DMS153 treated with DMSO at 0.1 percent for 48 hours (cell line): ENCODE measurements around the gene ABI3BP.

Experiments used
- DNase-seq: peaks from one replicate; lab custom pipeline; 2025; ENCODE audit not compliant: unreplicated experiment; lab: John Stamatoyannopoulos, UW

ABI3BP gene

GRCh38 chr3:100891827-100892226 is 101.4 kb downstream of the ABI3BP start:
- DNase-seq = no peak

- DNase-seq = no peak
These were observed 102.2 kb downstream of the ABI3BP start for GRCh38 chr3:100891033-100891432.

- no peak for DNase-seq
These were observed 104.3 kb downstream of the ABI3BP start for GRCh38 chr3:100888881-100889280.

- DNase-seq = no peak
These were observed 110.6 kb downstream of the ABI3BP start for GRCh38 chr3:100882571-100882984.

- DNase-seq = no peak
These were observed 112.4 kb downstream of the ABI3BP start for GRCh38 chr3:100880845-100881244.

GRCh38 chr3:100880072-100880471 is 113.1 kb downstream of the ABI3BP start:
- no peak for DNase-seq

- DNase-seq = no peak
These were observed 113.9 kb downstream of the ABI3BP start for GRCh38 chr3:100879195-100879810.

GRCh38 chr3:100877286-100877685 is 115.9 kb downstream of the ABI3BP start:
- no peak for DNase-seq

GRCh38 chr3:100875239-100875638 is 118.0 kb downstream of the ABI3BP start:
- DNase-seq = peak; percentile 14

GRCh38 chr3:100873611-100874010 is 119.6 kb downstream of the ABI3BP start:
- DNase-seq = no peak

GRCh38 chr3:100871306-100871705 is 121.9 kb downstream of the ABI3BP start:
- no peak for DNase-seq

GRCh38 chr3:100869787-100870186 is 123.4 kb downstream of the ABI3BP start:
- no peak for DNase-seq

GRCh38 chr3:100868894-100869293 is 124.3 kb downstream of the ABI3BP start:
- no peak for DNase-seq

- no peak for DNase-seq
These were observed 125.1 kb downstream of the ABI3BP start for GRCh38 chr3:100868096-100868495.

GRCh38 chr3:100865442-100865841 is 127.8 kb downstream of the ABI3BP start:
- DNase-seq = no peak

- no peak for DNase-seq
These were observed 128.6 kb downstream of the ABI3BP start for GRCh38 chr3:100864471-100865250.

- no peak for DNase-seq
These were observed 135.4 kb downstream of the ABI3BP start for GRCh38 chr3:100857863-100858262.

- DNase-seq = no peak
These were observed 136.4 kb downstream of the ABI3BP start for GRCh38 chr3:100856821-100857220.

GRCh38 chr3:100852840-100853239 is 140.4 kb downstream of the ABI3BP start:
- DNase-seq = no peak

GRCh38 chr3:100850701-100851100 is 142.5 kb downstream of the ABI3BP start:
- no peak for DNase-seq

GRCh38 chr3:100850156-100850555 is 143.1 kb downstream of the ABI3BP start:
- DNase-seq = no peak

GRCh38 chr3:100844063-100844936 is 148.9 kb downstream of the ABI3BP start:
- DNase-seq = no peak
